ENCODE results near the gene KRTAP15-1. TPM values are rescaled to one million over a fixed set of nuclear protein-coding genes. Genes with fewer than 3 reads are reported as not detected.

The KRTAP15-1 gene
- total RNA-seq: not detected
- polyA plus RNA-seq: not detected

- TF ChIP-seq POLR2AphosphoS5 (IDR thresholded peaks at IDR 0.05) (no peak), POLR2A (IDR thresholded peaks at IDR 0.05) (no peak), CTCF (IDR thresholded peaks at IDR 0.05) (no peak), EP300 (IDR thresholded peaks at IDR 0.05) (no peak)
- DNase-seq: no peak
- 92 to 94% methylated on average over 5 of the region's 5 CpGs for WGBS, 2 donors
- H3K27me3 ChIP-seq: no peaks in the 10 kb centered on the region
- no peaks in the 10 kb centered on the region for H3K36me3 ChIP-seq
- H3K27ac ChIP-seq: no peak within 1 kb of the TSS
- intact Hi-C loops (cut with DNase I): no loop called here
- no peaks in the 10 kb centered on the region for H3K9me3 ChIP-seq
- no peaks in the 10 kb centered on the region for H3K4me1 ChIP-seq
- H3K4me3 ChIP-seq: no peak within 1 kb of the TSS
These were observed at the start of gene KRTAP15-1 for GRCh38 chr21:30439975-30440374. Gene KRTAP15-1 (plus strand): TSS chr21:30440275. CDS start chr21:30440328, 53 bp downstream.

- H3K36me3 ChIP-seq: no peaks in the 10 kb centered on the region
- peaks cover 0 to 5% (median 0%) of the 10 kb centered on the region in 4 donors for H3K9me3 ChIP-seq
- intact Hi-C loops (cut with DNase I): no loop called here
- no peak overlapping the region for H3K27ac ChIP-seq
- no peak for TF ChIP-seq CTCF (IDR thresholded peaks at IDR 0.05)
- no peak for TF ChIP-seq EP300 (IDR thresholded peaks at IDR 0.05)
- no peak for TF ChIP-seq POLR2AphosphoS5 (IDR thresholded peaks at IDR 0.05)
- TF ChIP-seq POLR2A (IDR thresholded peaks at IDR 0.05): no peak
- H3K4me3 ChIP-seq: no peak overlapping the region
- 61 to 73% methylated on average over 2 of the region's 2 CpGs for WGBS, 2 donors
- DNase-seq: no peak
- no peaks in the 10 kb centered on the region for H3K27me3 ChIP-seq
- no peaks in the 10 kb centered on the region for H3K4me1 ChIP-seq
These were observed 48.5 kb upstream of the KRTAP15-1 start for GRCh38 chr21:30391492-30392025.

GRCh38 chr21:30395731-30396130 lies 44.3 kb upstream of the KRTAP15-1 start, which contains the start of gene KRTAP13-1:
Gene KRTAP13-1 (plus strand): TSS chr21:30396031. CDS start chr21:30396087, 56 bp downstream.
- H3K27me3 ChIP-seq: no peaks in the 10 kb centered on the region
- no peak within 1 kb of the TSS for H3K27ac ChIP-seq
- no peaks in the 10 kb centered on the region for H3K4me1 ChIP-seq
- no peak for TF ChIP-seq CTCF (IDR thresholded peaks at IDR 0.05)
- no peak for TF ChIP-seq POLR2A (IDR thresholded peaks at IDR 0.05)
- TF ChIP-seq EP300 (IDR thresholded peaks at IDR 0.05): no peak
- TF ChIP-seq POLR2AphosphoS5 (IDR thresholded peaks at IDR 0.05): no peak
- 67 to 73% methylated on average over 4 of the region's 4 CpGs for WGBS, 2 donors
- DNase-seq: no peak
- H3K9me3 ChIP-seq: peaks cover 0 to 3% (median 0%) of the 10 kb centered on the region in 4 donors
- H3K4me3 ChIP-seq: no peak within 1 kb of the TSS
- intact Hi-C loops (cut with DNase I): no loop called here
- no peaks in the 10 kb centered on the region for H3K36me3 ChIP-seq

- H3K27ac ChIP-seq: no peak overlapping the region
- H3K4me1 ChIP-seq: no peaks in the 10 kb centered on the region
- H3K4me3 ChIP-seq: no peak overlapping the region
- WGBS, 2 donors: 19 to 26% methylated on average over 14 of the region's 14 CpGs
- no peaks in the 10 kb centered on the region for H3K36me3 ChIP-seq
- peaks cover 0 to 2% (median 0%) of the 10 kb centered on the region in 4 donors for H3K9me3 ChIP-seq
- TF ChIP-seq POLR2A (IDR thresholded peaks at IDR 0.05) (no peak), EP300 (IDR thresholded peaks at IDR 0.05) (no peak), CTCF (IDR thresholded peaks at IDR 0.05) (peak in 1 of 4 experiments; percentile 13)
- no peaks in the 10 kb centered on the region for H3K27me3 ChIP-seq
- DNase-seq: no peak
- intact Hi-C loops (cut with DNase I): no loop called here
These were observed 31.1 kb upstream of the KRTAP15-1 start for GRCh38 chr21:30408782-30409494.

All from sigmoid colon (tissue), 7 donors.